ENCODE results near the gene MARK2.

The MARK2 gene

GRCh38 chr11:63920939-63921417 lies 82.1 kb downstream of the MARK2 start:
- TF ChIP-seq MAX (IDR thresholded peaks at IDR 0.05) (no peak), CEBPB (IDR thresholded peaks at IDR 0.05) (no peak), TEAD4 (IDR thresholded peaks at IDR 0.05) (no peak), EGR1 (IDR thresholded peaks at IDR 0.05) (no peak), RAD21 (IDR thresholded peaks at IDR 0.05; ENCODE audit: low read depth) (no peak), TCF12 (IDR thresholded peaks at IDR 0.05; ENCODE audit: low read depth) (no peak), FOXM1 (IDR thresholded peaks at IDR 0.05; ENCODE audit: borderline replicate concordance, low read depth) (no peak), CREB1 (IDR thresholded peaks at IDR 0.05; ENCODE audit: low read depth) (no peak), EP300 (IDR thresholded peaks at IDR 0.05; ENCODE audit: borderline replicate concordance) (no peak)

- TF ChIP-seq CEBPB (IDR thresholded peaks at IDR 0.05) (no peak), FOXM1 (IDR thresholded peaks at IDR 0.05; ENCODE audit: borderline replicate concordance, low read depth) (no peak), USF1 (IDR thresholded peaks at IDR 0.05) (no peak), EP300 (IDR thresholded peaks at IDR 0.05; ENCODE audit: borderline replicate concordance) (no peak), REST (IDR thresholded peaks at IDR 0.05; ENCODE audit: low read depth) (no peak)
Observed at GRCh38 chr11:63922673-63923192, 83.8 kb downstream of the MARK2 start.

GRCh38 chr11:63923319-63923718 lies 84.4 kb downstream of the MARK2 start:
- no peak for TF ChIP-seq MAX (IDR thresholded peaks at IDR 0.05)
- TF ChIP-seq ZBTB7A (IDR thresholded peaks at IDR 0.05; ENCODE audit: low read depth): no peak
- no peak for TF ChIP-seq TAF1 (IDR thresholded peaks at IDR 0.05; ENCODE audit: low read depth)
- no peak for TF ChIP-seq REST (IDR thresholded peaks at IDR 0.05; ENCODE audit: low read depth)
- TF ChIP-seq EGR1 (IDR thresholded peaks at IDR 0.05): no peak
- no peak for TF ChIP-seq CEBPB (IDR thresholded peaks at IDR 0.05)
- TF ChIP-seq FOXM1 (IDR thresholded peaks at IDR 0.05; ENCODE audit: borderline replicate concordance, low read depth): no peak

- no peak for TF ChIP-seq EGR1 (IDR thresholded peaks at IDR 0.05)
- TF ChIP-seq EP300 (IDR thresholded peaks at IDR 0.05; ENCODE audit: borderline replicate concordance): no peak
- no peak for TF ChIP-seq NFIC (IDR thresholded peaks at IDR 0.05)
- no peak for TF ChIP-seq TEAD4 (IDR thresholded peaks at IDR 0.05)
- no peak for TF ChIP-seq CREB1 (IDR thresholded peaks at IDR 0.05; ENCODE audit: low read depth)
- TF ChIP-seq USF1 (IDR thresholded peaks at IDR 0.05): no peak
- TF ChIP-seq TAF1 (IDR thresholded peaks at IDR 0.05; ENCODE audit: low read depth): no peak
- no peak for TF ChIP-seq FOXM1 (IDR thresholded peaks at IDR 0.05; ENCODE audit: borderline replicate concordance, low read depth)
- no peak for TF ChIP-seq REST (IDR thresholded peaks at IDR 0.05; ENCODE audit: low read depth)
- TF ChIP-seq YY1 (IDR thresholded peaks at IDR 0.05; ENCODE audit: low read depth): no peak
- TF ChIP-seq CEBPB (IDR thresholded peaks at IDR 0.05): no peak
- TF ChIP-seq ZBTB7A (IDR thresholded peaks at IDR 0.05; ENCODE audit: low read depth): no peak
- TF ChIP-seq RAD21 (IDR thresholded peaks at IDR 0.05; ENCODE audit: low read depth): no peak
Observed at GRCh38 chr11:63929616-63930015, 90.7 kb downstream of the MARK2 start.

- TF ChIP-seq USF1 (IDR thresholded peaks at IDR 0.05) (no peak), MAX (IDR thresholded peaks at IDR 0.05) (no peak), CREB1 (IDR thresholded peaks at IDR 0.05; ENCODE audit: low read depth) (no peak), REST (IDR thresholded peaks at IDR 0.05; ENCODE audit: low read depth) (no peak), TCF12 (IDR thresholded peaks at IDR 0.05; ENCODE audit: low read depth) (no peak), YY1 (IDR thresholded peaks at IDR 0.05; ENCODE audit: low read depth) (no peak), TAF1 (IDR thresholded peaks at IDR 0.05; ENCODE audit: low read depth) (no peak), TEAD4 (IDR thresholded peaks at IDR 0.05) (no peak), NFIC (IDR thresholded peaks at IDR 0.05) (no peak), EGR1 (IDR thresholded peaks at IDR 0.05) (no peak)
Observed at GRCh38 chr11:63931045-63931444, 92.1 kb downstream of the MARK2 start.

Measured in Ishikawa (cell line).